ENCODE results near the gene AMIGO2.
A peak's percentile ranks its signal among the peaks of the same experiment; 100 is the strongest.
"Not testable (repeated sequence)": the region's sequence is repeated elsewhere in the genome, so short reads cannot be mapped to it uniquely, and the experiment has no call there.

Gene AMIGO2, protein sequence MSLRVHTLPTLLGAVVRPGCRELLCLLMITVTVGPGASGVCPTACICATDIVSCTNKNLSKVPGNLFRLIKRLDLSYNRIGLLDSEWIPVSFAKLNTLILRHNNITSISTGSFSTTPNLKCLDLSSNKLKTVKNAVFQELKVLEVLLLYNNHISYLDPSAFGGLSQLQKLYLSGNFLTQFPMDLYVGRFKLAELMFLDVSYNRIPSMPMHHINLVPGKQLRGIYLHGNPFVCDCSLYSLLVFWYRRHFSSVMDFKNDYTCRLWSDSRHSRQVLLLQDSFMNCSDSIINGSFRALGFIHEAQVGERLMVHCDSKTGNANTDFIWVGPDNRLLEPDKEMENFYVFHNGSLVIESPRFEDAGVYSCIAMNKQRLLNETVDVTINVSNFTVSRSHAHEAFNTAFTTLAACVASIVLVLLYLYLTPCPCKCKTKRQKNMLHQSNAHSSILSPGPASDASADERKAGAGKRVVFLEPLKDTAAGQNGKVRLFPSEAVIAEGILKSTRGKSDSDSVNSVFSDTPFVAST

GRCh38 chr12:47079468-47079980, at the start of gene AMIGO2, which contains the start of gene PCED1B:
AMIGO2 (minus strand) TSS chr12:47079959; CDS start chr12:47079002, 957 bp downstream.
PCED1B (plus strand) TSS chr12:47079621; CDS start chr12:47235064, 155,443 bp downstream.
- DNase-seq = peak; percentile 87

- no peak for DNase-seq
Observed at GRCh38 chr12:47126246-47126645, 46.5 kb upstream of the AMIGO2 start.

DNA sequence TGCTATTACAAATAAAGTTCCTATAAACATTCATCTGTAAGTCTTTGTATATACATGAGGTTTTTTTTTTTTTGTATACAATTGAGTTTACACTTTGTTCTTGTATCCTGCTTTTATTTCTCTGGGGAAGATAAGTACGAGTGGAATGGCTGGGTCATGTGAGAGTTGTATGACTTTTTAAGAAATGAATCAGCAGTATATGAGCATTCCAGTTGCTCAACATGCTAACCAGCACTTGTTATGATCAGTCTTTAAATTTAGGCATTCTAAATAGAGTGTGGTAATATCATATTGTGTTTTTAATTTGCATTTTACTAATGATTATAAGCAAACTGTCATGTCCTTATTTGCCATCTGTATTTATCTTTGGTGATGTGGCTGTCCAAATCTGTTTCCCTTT, 44.7 kb upstream of the AMIGO2 start:
- DNase-seq = no peak

- no peak for DNase-seq
Observed at GRCh38 chr12:47123730-47124129, 44.0 kb upstream of the AMIGO2 start.

- DNase-seq = no peak
Observed at GRCh38 chr12:47122602-47123001, 42.8 kb upstream of the AMIGO2 start.

DNA sequence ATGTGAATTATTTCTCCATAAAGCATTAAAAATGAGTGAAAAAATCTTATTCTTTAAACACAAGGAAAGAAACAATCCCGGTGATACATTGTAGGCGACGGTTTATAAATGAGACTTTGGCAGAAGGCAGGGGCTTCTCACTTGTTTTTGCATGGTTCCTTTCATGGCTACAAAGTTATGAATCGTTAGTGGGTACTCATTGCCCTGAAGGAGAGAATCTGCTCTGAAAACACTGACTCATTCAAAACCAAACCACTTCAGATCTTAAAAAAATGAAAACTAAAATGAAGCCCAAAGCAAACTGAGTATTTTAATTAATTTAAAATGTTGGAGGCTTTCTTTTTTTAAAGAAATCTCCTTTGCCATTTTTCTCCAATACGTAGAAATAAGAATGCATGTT, 41.4 kb upstream of the AMIGO2 start:
- no peak for DNase-seq

DNA sequence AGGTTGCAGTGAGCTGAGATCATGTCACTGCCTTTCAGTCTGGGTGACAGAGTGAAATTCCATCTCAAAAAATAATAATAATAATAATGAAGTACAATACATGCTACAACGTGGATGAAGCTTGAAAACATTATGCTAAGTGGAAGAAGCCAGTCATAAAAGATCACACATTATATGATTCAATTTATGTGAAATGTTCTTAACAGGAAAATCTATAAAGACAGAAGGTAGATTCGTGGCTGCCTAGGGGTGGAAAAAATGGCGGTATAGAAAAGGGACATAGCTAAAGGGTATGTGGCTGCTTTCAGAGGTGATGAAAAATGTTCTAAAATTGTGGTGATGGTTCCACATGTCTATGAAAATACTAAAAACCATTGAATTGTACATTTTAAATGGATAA, 41.0 kb upstream of the AMIGO2 start:
- no peak for DNase-seq

- not testable (repeated sequence) for DNase-seq
Observed at GRCh38 chr12:47117305-47117704, 37.5 kb upstream of the AMIGO2 start.

DNA sequence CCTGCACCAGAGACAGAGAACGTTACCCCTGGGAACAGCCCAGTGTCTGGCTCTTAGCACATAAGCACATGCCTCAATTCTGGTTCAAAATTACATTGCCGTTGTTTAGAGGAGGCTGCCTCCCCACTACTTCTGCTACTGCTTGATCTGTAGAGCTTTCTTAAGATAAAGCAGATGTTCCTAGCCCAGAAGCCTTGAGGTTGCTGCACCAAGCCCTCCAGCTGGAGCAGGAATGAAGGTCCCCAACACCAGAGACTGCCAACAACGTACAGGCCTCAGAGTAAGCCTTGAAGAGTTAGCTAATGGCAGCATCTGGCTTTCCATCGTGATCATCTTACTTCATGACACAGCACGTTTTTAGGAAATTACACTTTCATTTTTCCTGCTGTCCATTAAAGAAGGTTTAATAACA, 34.7 kb upstream of the AMIGO2 start:
- DNase-seq = no peak

GRCh38 chr12:47112679-47113078, 32.9 kb upstream of the AMIGO2 start:
- DNase-seq = no peak

DNA sequence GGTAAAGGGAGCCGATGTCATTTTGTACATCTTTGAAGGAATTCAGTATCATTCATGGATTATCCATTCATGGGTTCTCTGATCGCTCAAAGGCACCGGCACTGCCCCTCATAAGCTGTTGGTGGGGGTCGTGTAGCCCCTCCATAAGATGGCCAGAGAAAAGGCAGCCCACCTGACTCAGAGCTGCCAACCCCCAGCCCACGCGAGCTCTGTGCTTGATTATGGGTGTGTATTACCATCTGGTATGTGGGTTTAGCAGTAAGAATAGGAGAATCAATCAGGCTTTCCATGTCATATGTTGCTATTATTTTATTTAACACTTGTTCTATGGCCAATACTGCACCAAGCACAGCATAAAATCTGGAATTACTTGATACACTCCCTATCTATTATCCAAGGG, 32.1 kb upstream of the AMIGO2 start:
- no peak for DNase-seq

GRCh38 chr12:47111392-47111778, 31.6 kb upstream of the AMIGO2 start:
- no peak for DNase-seq

DNA sequence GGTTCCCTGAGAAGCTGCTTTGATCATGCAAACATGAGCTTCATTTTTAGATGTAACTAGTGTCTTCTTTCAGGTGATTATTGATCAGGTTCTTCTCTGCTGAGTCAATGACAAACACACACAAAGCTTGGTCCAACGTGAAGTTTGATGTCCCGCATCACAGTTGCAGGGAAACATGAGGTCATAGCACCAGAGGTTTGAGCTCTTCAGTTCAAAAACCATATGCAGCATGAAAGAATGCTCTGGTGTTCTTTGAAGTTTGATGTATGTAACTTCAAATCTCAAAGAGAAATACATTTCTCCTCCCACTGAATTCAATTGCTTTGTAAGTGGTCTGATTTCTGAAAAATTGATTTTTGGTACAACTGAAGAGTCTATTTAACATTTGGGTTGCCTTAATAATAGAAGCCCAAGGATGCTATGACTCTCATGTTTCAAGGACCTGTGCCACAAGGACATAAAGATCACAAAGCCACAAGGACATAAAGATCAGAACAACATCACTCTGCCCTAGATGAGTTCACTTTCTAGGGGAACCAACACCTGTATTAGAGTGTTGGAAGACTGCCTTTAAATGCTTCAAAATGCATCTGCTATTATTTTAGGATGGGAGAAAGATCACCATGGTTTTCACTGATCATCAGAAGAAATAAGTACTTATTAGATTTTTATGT, 31.1 kb upstream of the AMIGO2 start:
- DNase-seq = no peak

DNA sequence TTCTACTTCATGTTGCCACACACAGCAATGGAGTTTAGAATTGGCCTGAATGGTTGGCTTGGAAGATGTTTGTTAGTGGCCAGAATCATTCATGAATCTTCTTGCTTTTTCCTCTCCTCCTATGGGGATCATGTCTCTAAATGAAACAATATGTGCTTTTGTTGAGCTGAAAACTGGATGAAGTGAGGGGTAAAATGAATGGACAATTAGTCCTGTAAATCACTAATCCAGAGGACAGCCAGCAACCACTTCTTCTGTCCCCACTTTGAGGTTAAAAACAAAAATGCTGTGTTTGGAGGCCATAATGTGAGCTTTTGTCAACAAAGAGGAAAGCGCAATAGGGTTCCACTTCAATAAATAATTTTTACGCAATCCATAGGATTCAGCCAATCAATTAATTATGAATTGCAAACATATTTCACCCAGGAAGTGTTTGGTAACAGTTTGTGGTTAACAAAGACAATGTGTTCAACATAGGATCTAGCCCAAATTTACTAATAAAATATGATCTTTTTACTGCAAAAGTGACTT, 30.3 kb upstream of the AMIGO2 start:
- no peak for DNase-seq

DNA sequence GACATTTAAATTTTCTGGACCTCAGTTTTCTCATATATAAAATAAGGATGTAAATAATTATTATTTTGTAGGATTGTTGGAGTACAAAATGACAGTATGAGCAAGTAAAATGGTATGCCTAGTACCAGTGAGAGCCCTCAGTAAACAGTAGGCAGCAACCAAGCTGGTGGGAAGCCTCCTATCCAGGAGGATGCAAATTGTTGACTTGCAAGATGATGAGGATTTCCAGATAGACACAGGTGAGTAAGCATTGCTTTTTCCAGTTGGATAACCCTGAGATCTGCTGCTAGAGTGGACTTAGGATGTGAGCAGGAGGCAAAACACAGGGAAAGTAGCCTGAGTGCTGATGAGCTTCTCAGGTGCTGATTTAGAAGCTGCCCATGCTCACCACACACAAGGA, 28.2 kb upstream of the AMIGO2 start:
- DNase-seq = no peak

- DNase-seq = no peak
Observed at GRCh38 chr12:47107446-47107845, 27.7 kb upstream of the AMIGO2 start.

DNA sequence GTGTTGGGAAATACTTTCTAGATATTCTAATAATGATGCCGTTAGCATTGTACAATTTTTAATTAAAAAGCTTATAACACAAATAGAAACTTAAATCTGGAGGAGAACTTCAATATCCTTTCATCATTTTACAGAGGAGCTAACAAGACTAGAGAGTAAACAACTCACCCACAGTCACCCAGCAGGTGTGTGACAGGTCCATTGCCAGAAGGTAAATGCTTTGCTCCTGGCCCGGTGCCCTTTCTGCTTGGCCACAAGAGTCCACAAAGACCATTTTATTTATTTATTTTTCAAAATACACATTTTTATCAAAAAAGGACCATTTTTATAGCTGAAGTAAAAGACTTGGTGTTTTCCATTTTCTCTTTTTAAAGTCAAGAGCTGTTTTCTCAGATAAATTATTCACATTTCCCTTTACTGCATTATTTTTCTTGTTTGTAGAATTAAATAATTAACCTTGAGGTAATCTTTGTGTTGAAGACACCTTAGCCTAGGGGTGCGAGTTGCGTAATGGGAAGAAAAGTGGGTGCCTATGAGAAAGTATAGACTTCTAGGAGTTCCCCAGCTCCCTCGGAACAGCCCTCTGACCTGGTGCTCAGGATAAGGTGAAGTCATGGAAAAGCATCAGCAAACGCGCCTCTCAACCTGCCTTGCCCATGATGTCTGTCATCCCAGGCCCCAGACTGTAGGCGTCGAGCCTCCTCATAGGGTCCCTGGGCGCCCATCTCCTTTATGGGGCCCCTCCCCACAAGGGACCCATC, 26.3 kb upstream of the AMIGO2 start:
- peak; percentile 74 for DNase-seq

DNA sequence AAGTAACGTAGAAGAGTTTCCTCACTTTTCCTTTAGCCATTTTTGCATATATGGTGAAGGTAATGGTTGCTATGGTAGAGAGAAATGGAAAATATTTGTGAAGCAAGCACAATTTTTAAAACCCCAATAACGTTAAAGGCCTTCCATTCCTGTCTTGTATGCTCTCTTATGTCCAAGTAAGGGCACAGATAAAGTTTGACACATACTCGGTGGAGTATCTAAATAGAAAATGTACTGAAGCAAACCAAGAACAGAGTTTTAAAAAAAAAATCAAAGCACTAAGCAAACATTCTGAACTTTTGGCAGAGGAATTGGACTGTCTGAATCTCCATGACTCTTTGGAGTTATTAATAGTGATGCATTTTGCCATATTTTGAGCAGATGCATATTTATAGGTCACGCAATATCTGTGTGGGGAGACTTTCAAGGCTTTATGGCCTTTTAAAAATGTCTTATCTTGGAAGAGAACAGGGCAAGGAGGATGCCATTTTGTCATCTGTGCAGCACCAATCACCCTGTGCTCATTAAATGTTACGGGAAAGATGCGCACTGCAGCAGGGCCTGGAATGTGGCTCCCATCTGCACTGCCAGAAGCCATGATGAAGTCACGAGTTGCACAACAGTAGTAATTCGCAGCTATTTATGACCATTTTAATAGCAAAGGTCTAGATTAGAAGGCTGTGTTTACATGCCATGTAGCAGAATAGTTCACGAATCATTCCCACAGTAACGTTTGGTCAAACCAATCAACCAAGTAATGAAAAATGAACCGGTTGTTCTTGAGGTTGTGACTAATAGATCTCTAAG, 23.3 kb upstream of the AMIGO2 start:
- DNase-seq = no peak

- no peak for DNase-seq
Observed at GRCh38 chr12:47102406-47102805, 22.6 kb upstream of the AMIGO2 start.

- DNase-seq = no peak
Observed at GRCh38 chr12:47100160-47100559, 20.4 kb upstream of the AMIGO2 start.

- no peak for DNase-seq
Observed at GRCh38 chr12:47099610-47100009, 19.9 kb upstream of the AMIGO2 start.

DNA sequence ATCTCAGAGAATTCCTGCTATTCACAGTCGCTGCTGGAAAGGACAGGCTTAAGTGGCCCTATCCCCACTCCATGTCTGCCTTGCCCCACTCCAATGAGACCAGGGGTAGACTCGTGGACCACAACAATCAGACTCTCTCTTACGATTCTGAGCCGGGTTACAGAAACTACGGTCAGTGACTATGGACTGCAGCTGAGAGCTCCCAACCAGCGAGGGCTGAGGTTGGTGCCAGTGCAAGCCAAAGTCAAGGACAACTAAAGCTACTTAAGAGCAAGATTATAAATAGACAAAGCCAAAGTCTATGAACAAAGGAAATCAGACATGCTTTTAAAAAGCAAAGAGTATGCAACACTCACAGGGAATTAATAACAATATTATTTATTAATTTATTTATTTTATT, 18.3 kb upstream of the AMIGO2 start:
- no peak for DNase-seq

All from NCI-H774 (cell line).